ENCODE results near the gene HOXA4. TPM values are rescaled to one million over a fixed set of nuclear protein-coding genes. Genes with fewer than 3 reads are reported as not detected.

HOXA4 gene
- total RNA-seq, 1 donor from 2014 or later = 0.31 TPM

Small RNAs within 50 kb of the gene (microRNA-seq; reads per million reads assigned to microRNA genes)
- 272 reads per million, percentile 87 among the genes with 10 or more reads in this experiment for gene MIR196B (ENCODE audit: unreplicated experiment)

Other genes starting within 250 kb of the HOXA4 start
- 3.5 TPM for gene HOXA1, start 34.8 kb downstream of the HOXA4 start, total RNA-seq (ENCODE audit: unreplicated experiment)
- gene HOXA2, start 28.1 kb downstream of the HOXA4 start, total RNA-seq (ENCODE audit: unreplicated experiment) = 1.1 TPM
- 0.59 TPM for gene HOXA5, start 12.9 kb upstream of the HOXA4 start, total RNA-seq (ENCODE audit: unreplicated experiment)
- gene HOXA6, start 17.0 kb upstream of the HOXA4 start, total RNA-seq (ENCODE audit: unreplicated experiment) = not detected
- 0.13 TPM for gene HOXA3, start 21.8 kb upstream of the HOXA4 start, total RNA-seq (ENCODE audit: unreplicated experiment)
- gene HOXA7, start 25.9 kb upstream of the HOXA4 start, total RNA-seq (ENCODE audit: unreplicated experiment) = not detected
- 0.80 TPM for gene HOXA9, start 34.8 kb upstream of the HOXA4 start, total RNA-seq (ENCODE audit: unreplicated experiment)
- gene HOXA10, start 43.6 kb upstream of the HOXA4 start, total RNA-seq (ENCODE audit: unreplicated experiment) = not detected
- gene HOXA11, start 54.5 kb upstream of the HOXA4 start, total RNA-seq (ENCODE audit: unreplicated experiment) = not detected
- not detected for gene HOXA13, start 69.3 kb upstream of the HOXA4 start, total RNA-seq (ENCODE audit: unreplicated experiment)
- gene EVX1, start 112.0 kb upstream of the HOXA4 start, total RNA-seq (ENCODE audit: unreplicated experiment) = 0.51 TPM